COR-L47 (cell line): ENCODE measurements around the gene SH2D6.
"Not testable (repeated sequence)": the region's sequence is repeated elsewhere in the genome, so short reads cannot be mapped to it uniquely, and the experiment has no call there.

Source experiments
- DNase-seq: peaks from one replicate; lab custom pipeline; 2025; lab: John Stamatoyannopoulos, UW

The SH2D6 gene

DNA sequence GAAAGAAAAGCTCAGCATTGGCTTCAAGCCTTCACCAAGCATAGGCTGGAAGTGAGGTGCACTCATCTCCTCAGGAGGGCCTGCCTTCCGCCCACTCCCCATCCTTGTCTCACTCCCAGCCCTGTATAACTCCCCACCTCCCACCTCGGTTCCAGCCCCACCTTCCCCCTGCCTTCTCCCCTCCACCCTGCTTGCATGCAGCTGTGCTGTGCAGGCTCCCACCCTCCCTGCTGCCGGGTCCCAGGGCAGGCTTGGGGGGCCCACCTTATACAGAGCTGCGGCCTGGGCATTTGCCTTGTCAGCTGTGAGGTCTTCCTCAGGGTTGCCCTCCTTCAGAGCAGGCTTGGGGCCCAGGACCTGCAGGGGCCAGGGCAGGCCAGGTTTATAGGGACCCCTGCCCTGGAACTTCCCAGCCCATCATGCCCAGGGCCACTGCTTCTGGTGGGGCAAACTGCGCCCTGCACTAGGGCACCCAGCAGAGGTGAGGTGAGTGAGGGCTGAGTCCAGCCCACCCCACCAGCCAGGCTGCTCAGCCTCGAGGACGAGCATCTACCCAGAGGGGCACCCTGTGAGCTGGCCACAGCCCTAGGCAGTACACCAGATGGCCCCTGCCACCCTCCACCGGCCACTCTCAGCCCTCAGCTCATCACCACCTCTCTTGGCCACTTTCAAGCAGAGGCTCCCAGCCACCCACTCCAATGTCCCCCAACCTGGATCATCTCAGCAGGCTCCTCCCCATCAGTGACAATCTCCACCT is 19.9 kb upstream of the SH2D6 start:
- no peak for DNase-seq

- DNase-seq = no peak
These were observed 19.4 kb upstream of the SH2D6 start for GRCh38 chr2:85399183-85399455.

DNA sequence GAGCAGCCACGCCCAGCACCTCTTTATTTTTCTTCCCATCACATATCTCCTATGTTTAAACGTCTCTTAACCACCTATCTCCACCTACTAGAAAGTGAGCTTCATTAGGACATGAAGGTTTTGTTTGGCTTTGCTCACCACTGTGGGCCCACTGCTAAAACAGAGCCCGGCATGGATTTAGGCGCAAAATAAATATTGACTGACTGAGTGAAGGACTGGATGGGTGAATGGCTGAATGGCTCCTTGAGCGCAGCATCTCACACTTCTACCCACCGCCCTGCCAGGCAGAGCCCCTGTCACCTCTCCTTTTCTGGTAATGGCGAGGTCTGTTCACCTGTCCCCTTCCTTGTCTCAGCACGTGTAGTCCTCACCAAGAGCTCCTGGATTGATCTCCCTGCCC is 18.5 kb upstream of the SH2D6 start:
- DNase-seq = no peak

GRCh38 chr2:85400541-85401463 is 17.7 kb upstream of the SH2D6 start:
- no peak for DNase-seq

DNA sequence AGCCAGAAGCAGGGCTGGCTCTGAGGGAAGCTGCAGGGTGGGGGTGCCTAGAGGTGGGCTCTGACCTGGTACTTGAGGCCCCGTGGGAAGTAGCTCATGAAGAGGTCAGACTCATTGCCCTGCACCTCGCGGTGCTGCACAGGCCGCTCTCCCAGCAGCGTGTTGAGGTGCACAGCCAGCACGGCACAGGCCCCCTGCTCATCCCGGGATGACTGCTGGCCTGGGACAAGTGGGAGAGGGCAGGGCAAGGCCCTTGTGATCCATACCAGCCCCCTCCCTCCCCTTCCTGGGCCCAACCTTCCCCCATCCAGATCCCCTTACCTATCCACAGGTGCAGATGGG is 17.1 kb upstream of the SH2D6 start:
- no peak for DNase-seq

GRCh38 chr2:85401844-85402243 is 16.7 kb upstream of the SH2D6 start:
- DNase-seq = no peak

DNA sequence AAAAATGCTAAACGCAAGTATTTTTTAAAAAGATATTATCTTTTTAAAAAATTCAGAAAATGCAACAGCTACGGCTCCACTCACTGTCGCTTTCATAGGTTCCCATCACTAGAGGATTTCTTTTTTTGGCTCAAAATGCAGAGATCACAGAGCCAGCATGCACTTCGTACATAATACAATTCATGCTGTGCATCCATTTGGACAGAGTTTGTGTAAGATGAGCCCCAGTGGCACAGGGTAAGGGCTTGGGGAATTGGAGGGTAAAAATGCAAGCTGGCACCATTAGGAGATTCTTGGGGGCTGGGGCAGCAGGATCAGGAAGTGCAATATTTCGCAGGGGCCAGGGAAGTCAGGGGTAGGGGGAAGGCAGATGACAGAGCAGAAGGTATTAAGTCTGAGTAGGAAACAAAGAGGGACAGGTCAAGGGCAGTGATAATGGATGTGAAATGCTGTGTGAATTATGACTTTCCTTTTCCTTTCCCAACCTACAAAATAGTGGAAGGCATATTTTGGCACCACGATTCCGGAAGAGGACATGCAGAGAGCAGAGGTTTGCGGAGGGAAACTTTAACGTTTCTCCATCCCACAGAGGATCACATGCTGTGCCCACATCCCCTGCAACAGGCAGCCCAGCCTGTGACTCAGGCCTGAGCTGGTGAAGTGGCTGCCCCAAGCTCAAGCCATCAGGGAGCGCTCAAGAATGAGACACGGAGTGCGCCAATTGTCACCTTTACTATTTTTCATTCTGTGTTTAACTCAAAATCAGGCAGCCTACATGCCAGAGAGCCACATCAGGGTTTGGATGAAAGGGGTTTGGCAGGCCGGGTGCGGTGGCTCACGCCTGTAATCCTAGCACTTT is 13.1 kb upstream of the SH2D6 start:
- DNase-seq = no peak

- no peak for DNase-seq
These were observed 8.5 kb upstream of the SH2D6 start, which contains the start of gene CAPG for GRCh38 chr2:85409845-85410583. Gene CAPG, minus strand, starts transcription at chr2:85410366. Its CDS starts 8,221 bp downstream, at chr2:85402145.

DNA sequence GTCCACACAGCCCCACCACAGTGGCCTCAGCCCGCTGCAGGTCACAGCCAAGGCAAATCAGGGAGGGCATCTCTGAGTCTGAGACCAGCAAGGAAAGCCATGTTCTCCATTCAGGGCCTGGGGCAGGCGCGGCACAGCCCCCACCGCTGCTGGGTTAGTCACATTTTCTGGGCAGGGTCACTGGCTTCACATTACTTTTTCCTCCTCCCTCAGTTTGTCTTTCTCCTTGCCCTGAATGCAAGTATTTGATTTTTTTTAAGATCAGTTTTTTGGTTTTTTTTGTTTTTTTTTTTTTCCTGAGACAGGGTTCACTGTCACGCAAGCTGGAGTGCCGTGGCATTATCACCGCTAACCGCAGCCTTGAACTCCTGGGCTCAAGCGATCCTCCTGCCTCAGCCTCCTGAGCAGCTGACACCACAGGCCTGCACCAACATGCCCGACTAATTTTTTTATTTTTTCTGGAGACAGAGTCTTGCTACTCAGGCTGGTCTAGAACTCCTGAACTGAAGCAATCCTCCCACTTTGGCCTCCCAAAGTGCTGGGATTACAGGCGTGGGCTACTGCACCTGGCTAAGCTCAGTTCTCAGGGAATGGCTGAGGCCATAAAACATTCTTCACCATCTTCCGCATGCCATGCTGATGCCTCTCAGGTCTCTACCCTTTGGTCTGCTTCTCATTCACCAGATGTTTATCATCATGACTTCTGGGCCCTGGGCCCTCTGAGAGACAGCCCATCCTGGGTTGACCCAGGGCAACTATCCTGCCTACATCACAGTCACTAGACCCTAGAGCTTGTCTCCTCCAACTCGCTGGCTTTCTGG is 7.7 kb upstream of the SH2D6 start:
- no peak for DNase-seq

DNA sequence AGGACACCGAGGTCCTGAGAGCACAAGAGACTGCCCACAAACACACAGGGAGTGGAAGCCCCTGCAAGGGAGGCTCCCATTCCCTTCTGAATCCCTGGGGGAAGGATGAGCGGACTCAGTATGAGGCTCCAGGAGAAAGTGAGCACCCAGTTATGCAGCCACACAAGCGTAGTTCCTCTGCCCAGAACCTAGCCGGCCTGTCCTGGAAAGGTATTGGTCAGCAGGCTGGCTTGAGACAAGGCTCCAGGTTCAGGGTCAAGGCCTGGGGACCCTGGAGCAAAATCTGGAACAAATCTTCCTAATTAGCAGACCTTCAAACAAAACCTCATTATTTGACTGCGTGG is 7.1 kb upstream of the SH2D6 start:
- DNase-seq = no peak

DNA sequence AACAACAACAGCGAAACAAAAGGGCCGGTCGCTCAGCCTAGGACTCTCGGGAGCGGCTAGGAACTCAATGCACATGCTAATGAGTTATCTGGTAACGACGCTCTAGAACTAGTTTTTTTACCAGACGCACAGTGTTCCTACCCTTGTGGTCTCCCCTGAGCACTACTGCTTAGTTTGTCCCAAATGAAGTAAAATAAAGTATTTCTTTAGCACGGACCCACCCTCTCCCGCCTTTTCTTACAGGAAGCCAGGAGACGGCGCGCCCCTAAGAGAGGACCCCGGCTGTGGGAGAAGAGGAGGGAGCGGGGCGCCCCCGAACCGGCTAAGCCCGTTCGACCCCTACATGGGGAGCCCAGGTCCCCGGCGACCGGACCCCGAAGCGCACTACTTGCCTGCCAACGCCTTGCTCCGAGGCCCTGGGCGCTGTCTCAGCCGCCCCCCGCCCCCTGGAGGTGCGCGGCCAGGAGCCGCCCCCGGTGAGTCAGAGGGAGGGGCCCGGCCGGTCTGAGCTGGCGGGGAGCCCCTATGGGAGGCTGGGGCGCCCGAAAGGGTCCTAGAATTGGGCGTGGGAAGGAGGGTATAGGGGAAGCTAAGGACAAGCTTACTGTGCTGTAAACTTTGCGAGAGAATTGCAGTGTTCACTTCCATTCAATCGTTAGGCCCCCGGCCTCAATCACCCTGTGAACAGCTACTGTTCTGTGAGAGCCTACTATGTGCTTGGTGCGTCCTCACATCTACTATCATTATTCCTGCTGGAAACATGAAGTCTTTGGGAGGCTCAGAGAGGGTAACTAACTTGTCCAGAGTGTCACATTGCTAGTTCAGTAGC is 4.7 kb upstream of the SH2D6 start:
- no peak for DNase-seq

- not testable (repeated sequence) for DNase-seq
These were observed 4.1 kb upstream of the SH2D6 start for GRCh38 chr2:85414421-85414759.

DNA sequence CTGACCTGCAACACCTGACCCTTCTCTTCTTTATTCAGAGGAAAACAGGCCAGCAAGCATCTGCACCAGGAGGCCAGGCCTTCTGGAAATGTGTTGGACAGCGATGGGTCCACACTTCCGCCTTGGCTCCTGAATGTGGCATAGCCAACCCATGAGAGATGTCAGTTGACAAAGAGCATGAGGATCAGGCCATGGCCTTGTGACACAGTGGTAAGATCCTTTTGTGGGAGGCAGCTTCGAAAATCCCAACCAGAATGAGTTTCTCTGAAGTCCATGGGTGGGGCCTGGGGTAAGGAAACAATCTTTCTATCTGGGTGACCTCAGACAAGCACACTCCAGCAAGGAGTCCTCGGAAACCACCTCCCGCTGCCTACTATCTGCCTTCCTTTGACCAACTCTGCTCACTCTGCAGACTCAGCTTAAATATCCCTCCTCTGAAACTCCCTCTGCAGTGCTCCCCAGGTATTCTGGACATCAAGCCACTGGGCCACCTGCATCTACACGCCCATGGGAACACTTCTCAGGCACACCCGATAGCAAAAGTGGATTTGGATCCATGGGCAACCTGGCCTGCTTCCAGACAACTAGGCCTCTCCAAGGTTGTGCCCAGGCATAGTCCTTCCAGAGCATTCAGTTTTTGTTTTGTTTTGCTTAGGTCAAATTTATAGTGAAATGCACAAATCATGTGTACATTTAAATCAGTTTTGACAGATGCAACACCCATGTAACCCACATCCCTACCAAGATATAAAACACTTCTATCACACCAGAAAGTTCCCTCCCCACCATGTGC is 3.6 kb upstream of the SH2D6 start:
- DNase-seq = no peak

GRCh38 chr2:85415980-85416650 is 2.4 kb upstream of the SH2D6 start:
- no peak for DNase-seq

DNA sequence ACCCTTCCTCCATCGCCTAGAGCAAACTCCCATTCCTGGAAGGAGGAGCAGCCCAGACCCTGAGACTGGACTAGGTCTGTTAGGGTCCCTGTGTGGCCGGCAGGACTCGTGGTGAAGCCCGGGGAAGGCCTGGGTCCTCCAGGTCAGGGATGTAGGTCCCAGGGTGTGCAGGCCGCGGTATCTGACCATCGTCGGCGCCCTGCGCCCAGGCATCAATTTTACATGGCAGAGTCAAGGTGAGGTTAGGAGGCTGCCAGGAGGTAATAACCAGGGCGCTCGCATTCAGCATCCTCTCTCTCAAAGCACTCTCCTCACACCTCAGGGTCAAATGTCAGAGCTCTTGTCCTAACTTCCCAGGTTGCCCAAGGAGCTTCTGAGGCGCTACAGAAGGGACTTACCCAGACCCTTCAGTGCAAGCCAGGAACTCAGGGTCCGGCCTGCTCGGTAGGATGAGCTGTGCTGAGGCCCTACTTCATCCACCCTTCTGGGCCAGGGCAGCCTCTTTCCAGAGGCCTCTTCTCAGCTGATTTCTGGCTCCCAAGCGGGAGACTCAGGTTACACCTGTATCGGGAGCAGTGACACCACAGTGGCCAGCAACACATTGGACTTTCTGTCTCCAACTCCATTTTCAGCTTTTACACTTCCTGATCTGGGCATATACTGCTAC is 628 bp downstream of the SH2D6 start:
- no peak for DNase-seq

- DNase-seq = peak; percentile 71
These were observed 2.2 kb downstream of the SH2D6 start for GRCh38 chr2:85420536-85421259.

DNA sequence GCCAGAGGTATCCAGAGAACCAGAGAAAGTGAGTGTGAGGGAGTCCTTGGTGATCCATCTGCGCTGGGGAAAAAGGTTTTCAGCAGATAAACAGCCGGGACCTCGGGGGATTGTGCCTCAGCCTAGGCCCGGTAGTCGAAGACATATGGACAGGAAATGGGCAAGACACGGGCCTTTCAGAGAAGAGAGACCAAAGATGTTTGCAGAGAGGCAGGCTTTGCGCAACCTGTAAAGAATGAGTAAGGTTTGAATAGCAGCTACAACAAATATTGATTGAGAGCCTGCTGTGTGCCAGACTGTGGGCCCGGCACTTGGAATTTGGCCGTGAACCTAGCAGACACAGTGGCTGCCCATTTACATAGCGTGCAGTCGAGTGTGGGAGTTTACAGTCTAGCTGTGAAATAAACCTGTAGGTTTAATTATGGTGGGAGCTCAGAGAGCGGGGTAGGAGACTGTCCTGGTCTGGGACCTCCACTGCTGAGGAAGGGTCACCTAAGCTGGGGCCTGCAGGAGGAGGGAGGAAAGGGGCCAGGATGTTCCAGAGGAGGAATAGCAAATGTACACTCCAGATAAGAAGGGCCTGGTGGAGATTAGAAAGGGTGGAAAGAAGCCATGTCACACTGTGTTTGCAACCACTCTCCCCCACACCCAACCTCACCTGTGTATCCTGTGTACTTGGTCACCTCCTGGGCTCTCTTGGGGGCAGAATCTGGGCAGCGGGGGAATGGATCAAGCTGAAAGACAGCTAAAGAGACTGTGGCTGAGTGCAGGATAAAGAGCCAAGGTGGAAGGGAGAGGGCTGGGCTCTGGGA is 3.0 kb downstream of the SH2D6 start:
- peak; percentile 73 for DNase-seq
